T-cell (primary cell): Measurements from ENCODE around the gene CTSF. TPM values are rescaled to one million over a fixed set of nuclear protein-coding genes. Genes with fewer than 3 reads are reported as not detected.
"Not testable (repeated sequence)": the region's sequence is repeated elsewhere in the genome, so short reads cannot be mapped to it uniquely, and the experiment has no call there.

Experiments used
- ATAC-seq, 4 experiments: fragments of 200-7000 bp in 3 of 4; fragments of 150-1000 bp in 1 of 4; cut with Tn5 transposase; replicated peaks in 1 of 4; 1 replicate in 3 of 4; 2 replicates in 1 of 4; pipeline ENCODE4 v1.10.0; 2021; ENCODE audit warnings: moderate library complexity in 3 of 4, mild to moderate bottlenecking in 2 of 4, moderate number of reproducible peaks in 1 of 4
- CTCF ChIA-PET, 2 donors: fragments of 300-600 bp; sonication (Branson Sonifier 250); formaldehyde crosslinking; loops; one replicate each; lab custom pipeline; 2022; ENCODE audit warnings: antibody characterized with exemption in 2 of 2; lab: Charles Lee
- POLR2A ChIA-PET, 2 donors: fragments of 300-600 bp; sonication (Branson Sonifier 250); formaldehyde crosslinking; loops; one replicate each; lab custom pipeline; 2022; ENCODE audit warnings: antibody characterized with exemption in 2 of 2; lab: Charles Lee
- DNase-seq, 35 experiments: peaks; one replicate each; pipeline versions ENCODE4 v3.0.0 to v3.0.0-alpha.2; 2013 to 2023
- H3K27ac ChIP-seq: one replicate; pipeline ENCODE4 v1.5.1; 2013; ENCODE audit warnings: low read length
- H3K27me3 ChIP-seq, 2 experiments: replicated peaks in 1 of 2; 1 replicate in 1 of 2; 2 replicates in 1 of 2; pipeline versions ENCODE4 v1.6.1 to v1.7.0; 2013; ENCODE audit warnings: low read length in 1 of 2, mixed read lengths in 1 of 2; ENCODE audit not compliant: control insufficient read depth in 2 of 2, insufficient read depth in 2 of 2; ENCODE audit errors: extremely low read depth in 1 of 2
- H3K36me3 ChIP-seq, 2 donors: 1 replicate in 1 of 2; 2 replicates in 1 of 2; pipeline versions ENCODE4 v1.6.1 to v1.7.0; 2013; ENCODE audit warnings: low read length in 1 of 2; ENCODE audit not compliant: control insufficient read depth in 2 of 2, insufficient read depth in 1 of 2; ENCODE audit errors: extremely low read depth in 1 of 2
- H3K4me1 ChIP-seq, 2 experiments: 1 replicate in 1 of 2; 2 replicates in 1 of 2; pipeline versions ENCODE4 v1.6.1 to v1.7.0; 2013; ENCODE audit warnings: low read length in 2 of 2, mixed read lengths in 1 of 2; ENCODE audit not compliant: insufficient read depth in 2 of 2, control insufficient read depth in 1 of 2; ENCODE audit errors: extremely low read depth in 1 of 2
- H3K4me3 ChIP-seq, 2 donors: 1 replicate in 1 of 2; 2 replicates in 1 of 2; pipeline versions ENCODE4 v1.5.1 to v1.7.0; 2013; ENCODE audit warnings: mild to moderate bottlenecking in 2 of 2, low read length in 1 of 2, moderate library complexity in 1 of 2; ENCODE audit not compliant: control insufficient read depth in 1 of 2; ENCODE audit errors: extremely low read depth in 1 of 2
- H3K9me3 ChIP-seq: 2 replicates; pipeline ENCODE4 v1.7.0; 2013
- H3K27ac Mint-ChIP-seq, 2 donors: one replicate each; pipeline ENCODE4 v1.8.0; 2020 to 2021; ENCODE audit warnings: mild to moderate bottlenecking in 2 of 2, mixed read lengths in 2 of 2
- H3K27me3 Mint-ChIP-seq, 2 donors: one replicate each; pipeline ENCODE4 v1.8.0; 2021 to 2022; ENCODE audit warnings: mixed read lengths in 2 of 2
- H3K36me3 Mint-ChIP-seq: one replicate; pipeline ENCODE4 v1.8.0; 2021; ENCODE audit warnings: mixed read lengths
- H3K4me1 Mint-ChIP-seq, 3 donors: one replicate each; pipeline ENCODE4 v1.8.0; 2020 to 2022; ENCODE audit warnings: mixed read lengths in 3 of 3, mild to moderate bottlenecking in 1 of 3
- H3K4me3 Mint-ChIP-seq, 3 donors: one replicate each; pipeline ENCODE4 v1.8.0; 2020 to 2022; ENCODE audit warnings: mild to moderate bottlenecking in 3 of 3, mixed read lengths in 3 of 3, moderate library complexity in 3 of 3
- H3K9me3 Mint-ChIP-seq, 3 donors: one replicate each; pipeline ENCODE4 v1.8.0; 2020 to 2022; ENCODE audit warnings: mixed read lengths in 3 of 3
- WGBS: methylation state at CpG from one replicate; pipeline ENCODE4 v1.1.5; 2013; ENCODE audit warnings: missing lambda C conversion rate; ENCODE audit not compliant: insufficient coverage; 5-methylcytosine and 5-hydroxymethylcytosine counted together
- total RNA-seq, 35 experiments: library from RNA in 6 of 35; stranded (reverse) in 6 of 35; fragments of 120-200 nt in 1 of 35; gene quantifications; one replicate each; pipeline versions ENCODE4 v1.2.1 to v1.2.4 and lab custom pipeline; 2013 to 2026

The CTSF gene
- total RNA-seq, 5 donors from 2014 or later (not counting 1 experiment from before 2014, with no cell fraction given): 18.2 to 39.3 (median 30.4) TPM

DNA sequence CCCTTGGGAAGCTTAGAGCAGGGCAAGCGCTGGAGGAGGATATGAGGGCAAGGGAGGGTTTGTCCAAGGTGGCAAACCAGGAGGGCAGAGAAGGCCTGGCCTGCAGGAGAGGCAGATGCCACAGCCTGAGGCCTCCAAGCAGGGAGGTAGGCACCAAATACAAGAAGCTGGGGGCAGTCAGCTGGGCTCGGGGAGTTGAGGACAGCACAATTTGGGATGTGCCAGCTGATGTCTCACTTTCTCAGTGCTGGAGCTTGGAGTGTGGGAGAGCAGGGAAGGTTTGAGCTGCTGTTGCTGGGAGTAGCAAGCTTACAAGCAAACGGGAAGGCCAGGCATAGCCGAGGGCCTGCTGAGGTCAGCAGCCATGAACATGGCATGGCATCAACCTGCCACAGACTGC lies 26.5 kb downstream of the CTSF start:
- no peak for ATAC-seq
- Mint-ChIP-seq H3K9me3 (no peaks in the 10 kb centered on the region), H3K27ac (peak overlapping the region in 1 of 2 donors; percentile 88), H3K4me3 (peak overlapping the region in 2 of 3 donors; percentile 21 to 81), H3K27me3 (no peaks in the 10 kb centered on the region), H3K4me1 (peaks cover 35 to 45% (median 44%) of the 10 kb centered on the region in 3 donors), H3K36me3 (peaks cover 26% of the 10 kb centered on the region)
- 98% methylated on average over 4 of the region's 4 CpGs for WGBS
- DNase-seq: no peak
- POLR2A ChIA-PET: no interaction called here
- peaks cover 8 to 38% of the 10 kb centered on the region in 2 experiments for H3K4me1 ChIP-seq
- H3K9me3 ChIP-seq: no peaks in the 10 kb centered on the region
- H3K27me3 ChIP-seq: no peaks in the 10 kb centered on the region
- H3K4me3 ChIP-seq: no peak overlapping the region
- H3K27ac ChIP-seq: no peak overlapping the region
- CTCF ChIA-PET: interaction anchor here in 1 of 2 donors (1.3 kb wide), 1 partner anchor 136 kb away, joined by 6 read pairs; the partner anchor contains the start of gene RBM4B
- H3K36me3 ChIP-seq: peaks cover 4 to 46% of the 10 kb centered on the region in 2 donors

DNA sequence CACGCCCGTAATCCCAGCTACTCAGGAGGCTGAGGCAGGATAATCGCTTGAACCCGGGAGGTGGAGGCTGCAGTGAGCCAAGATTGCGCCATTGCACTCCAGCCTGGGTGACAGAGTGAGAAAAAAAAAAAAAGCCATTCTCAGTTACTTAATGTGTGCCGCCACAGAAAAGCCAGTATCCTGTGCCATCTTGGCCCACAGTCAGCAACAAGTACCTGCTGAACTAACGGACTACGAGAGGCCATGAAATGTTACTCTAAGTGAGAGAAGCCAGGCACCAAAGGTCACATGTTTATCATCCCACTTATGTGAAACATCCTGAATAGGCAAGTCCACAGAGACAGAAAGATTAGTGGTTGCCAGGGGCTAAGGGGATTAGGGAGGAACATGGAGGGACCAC lies 27.8 kb downstream of the CTSF start:
- H3K27ac Mint-ChIP-seq, H3K9me3 Mint-ChIP-seq, ATAC-seq, H3K4me3 Mint-ChIP-seq, CTCF ChIA-PET, H3K9me3 ChIP-seq, H3K27ac ChIP-seq, H3K4me3 ChIP-seq, DNase-seq, POLR2A ChIA-PET, H3K27me3 ChIP-seq, H3K27me3 Mint-ChIP-seq: not testable (repeated sequence)
- 97% methylated on average over 6 of the region's 8 CpGs for WGBS
- Mint-ChIP-seq H3K36me3 (peaks cover 32% of the 10 kb centered on the region), H3K4me1 (peaks cover 30 to 40% (median 39%) of the 10 kb centered on the region in 3 donors)
- H3K36me3 ChIP-seq: peaks cover 4 to 51% of the 10 kb centered on the region in 2 donors
- H3K4me1 ChIP-seq: peaks cover 8 to 30% of the 10 kb centered on the region in 2 experiments

DNA sequence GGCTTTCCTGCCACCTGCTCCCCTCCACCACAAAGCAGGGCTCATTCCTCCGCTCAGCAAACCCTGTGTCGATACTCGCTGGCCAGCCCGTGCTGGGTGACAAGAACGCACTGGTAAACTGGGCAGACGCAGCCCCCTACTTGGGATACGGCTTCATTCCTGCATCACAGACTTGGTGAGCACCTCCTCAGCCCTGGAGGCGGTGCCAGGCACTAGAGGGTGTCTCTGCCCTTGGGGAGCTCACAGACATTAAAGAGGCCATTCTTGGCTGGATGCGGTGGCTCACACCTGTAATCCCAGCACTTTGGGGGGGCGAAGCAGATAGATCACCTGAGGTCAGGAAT lies 28.6 kb downstream of the CTSF start:
- DNase-seq (no peak), ATAC-seq (no peak)
- H3K4me1 Mint-ChIP-seq: peaks cover 25 to 33% (median 32%) of the 10 kb centered on the region in 3 donors
- no peaks in the 10 kb centered on the region for H3K9me3 ChIP-seq
- H3K4me3 ChIP-seq: no peak overlapping the region
- 97% methylated on average over 7 of the region's 10 CpGs for WGBS
- no peak overlapping the region for H3K27ac ChIP-seq
- no peak overlapping the region for H3K4me3 Mint-ChIP-seq
- H3K4me1 ChIP-seq: peaks cover 8 to 22% of the 10 kb centered on the region in 2 experiments
- ChIA-PET CTCF (no interaction called here), POLR2A (no interaction called here)
- H3K36me3 ChIP-seq: peaks cover 4 to 51% of the 10 kb centered on the region in 2 donors
- H3K27ac Mint-ChIP-seq: no peak overlapping the region
- H3K36me3 Mint-ChIP-seq: peaks cover 35% of the 10 kb centered on the region
- H3K27me3 Mint-ChIP-seq: no peaks in the 10 kb centered on the region
- H3K9me3 Mint-ChIP-seq: no peaks in the 10 kb centered on the region
- H3K27me3 ChIP-seq: no peaks in the 10 kb centered on the region

DNA sequence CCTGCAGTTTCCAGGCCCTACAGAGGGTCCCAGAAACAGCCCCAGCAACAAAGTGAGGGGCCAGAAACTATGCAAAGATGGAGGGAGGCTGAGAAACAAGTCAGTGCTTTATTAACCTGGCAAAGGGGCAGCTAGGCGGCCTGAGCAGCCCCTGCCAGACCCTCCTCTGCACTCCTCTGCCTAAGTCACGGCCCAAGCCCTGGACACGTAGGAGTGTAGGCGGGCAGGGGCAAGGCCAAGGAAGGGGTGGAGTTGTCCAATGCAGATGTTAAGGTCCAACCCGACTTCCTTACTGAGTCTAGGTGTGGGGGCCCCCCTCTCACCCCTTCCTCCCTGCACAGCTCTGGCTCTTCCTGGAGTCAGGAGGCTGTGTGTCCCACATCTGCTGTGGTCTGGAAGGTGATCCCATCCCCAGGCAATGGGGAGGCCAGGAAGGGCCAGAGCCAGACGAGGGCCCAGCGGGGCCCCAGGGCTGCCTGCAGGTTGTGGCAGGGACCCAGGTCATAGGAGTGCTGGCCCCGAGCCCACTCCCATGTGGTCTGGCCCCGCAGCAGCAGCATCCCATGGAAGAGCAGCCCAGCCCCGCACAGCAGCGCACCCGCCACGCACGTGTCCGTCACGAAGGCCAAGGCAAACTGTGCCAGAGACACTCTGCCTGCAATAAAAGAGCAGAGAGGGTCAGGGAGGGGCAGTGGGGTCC lies 29.1 kb downstream of the CTSF start:
- H3K4me1 Mint-ChIP-seq: peaks cover 22 to 30% (median 28%) of the 10 kb centered on the region in 3 donors
- ChIA-PET CTCF (no interaction called here), POLR2A (no interaction called here)
- H3K9me3 Mint-ChIP-seq: no peaks in the 10 kb centered on the region
- no peaks in the 10 kb centered on the region for H3K27me3 Mint-ChIP-seq
- no peak overlapping the region for H3K4me3 Mint-ChIP-seq
- H3K36me3 ChIP-seq: peaks cover 4 to 51% of the 10 kb centered on the region in 2 donors
- DNase-seq: no peak
- H3K27ac Mint-ChIP-seq: no peak overlapping the region
- 99% methylated on average over 10 of the region's 16 CpGs for WGBS
- no peak overlapping the region for H3K27ac ChIP-seq
- H3K36me3 Mint-ChIP-seq: peaks cover 35% of the 10 kb centered on the region
- no peak overlapping the region for H3K4me3 ChIP-seq
- H3K4me1 ChIP-seq: peaks cover 7 to 17% of the 10 kb centered on the region in 2 experiments
- H3K9me3 ChIP-seq: no peaks in the 10 kb centered on the region
- ATAC-seq: no peak
- no peaks in the 10 kb centered on the region for H3K27me3 ChIP-seq

DNA sequence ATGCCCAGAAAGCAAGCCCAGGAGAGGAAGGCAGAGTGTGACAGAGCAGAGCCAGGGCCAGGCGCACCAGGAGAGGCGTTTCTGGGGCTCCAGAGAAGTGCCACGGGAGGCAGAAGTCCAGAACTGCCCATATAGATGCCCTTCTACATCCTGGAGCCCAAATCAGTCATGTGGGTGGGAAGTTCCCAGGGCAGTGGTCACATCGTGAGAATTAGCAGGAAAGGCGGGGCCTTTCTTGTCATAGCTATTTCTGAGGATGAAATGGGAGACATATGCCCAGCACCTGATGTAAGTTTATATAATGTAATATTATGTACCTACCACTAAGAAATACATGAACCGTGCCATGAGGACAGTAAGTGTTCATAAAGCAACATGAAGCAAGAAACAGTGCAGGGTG lies 35.6 kb downstream of the CTSF start:
- ATAC-seq (no peak), DNase-seq (no peak)
- Mint-ChIP-seq H3K4me3 (no peak overlapping the region), H3K27me3 (no peaks in the 10 kb centered on the region), H3K36me3 (peaks cover 23% of the 10 kb centered on the region), H3K4me1 (no peaks in the 10 kb centered on the region), H3K9me3 (no peaks in the 10 kb centered on the region), H3K27ac (peak overlapping the region in 1 of 2 donors; percentile 10)
- Histone ChIP-seq H3K4me3 (no peak overlapping the region), H3K27me3 (no peaks in the 10 kb centered on the region), H3K9me3 (no peaks in the 10 kb centered on the region), H3K36me3 (peaks cover 10 to 18% of the 10 kb centered on the region in 2 donors), H3K4me1 (no peaks in the 10 kb centered on the region), H3K27ac (no peak overlapping the region)
- 100% methylated on average over 2 of the region's 6 CpGs for WGBS
- ChIA-PET CTCF (no interaction called here), POLR2A (interaction anchor here in 1 of 2 donors (0.6 to 0.9 kb wide), 2 partner anchors 37 kb away, joined by 3 to 4 read pairs; no protein-coding TSS in a partner anchor)

DNA sequence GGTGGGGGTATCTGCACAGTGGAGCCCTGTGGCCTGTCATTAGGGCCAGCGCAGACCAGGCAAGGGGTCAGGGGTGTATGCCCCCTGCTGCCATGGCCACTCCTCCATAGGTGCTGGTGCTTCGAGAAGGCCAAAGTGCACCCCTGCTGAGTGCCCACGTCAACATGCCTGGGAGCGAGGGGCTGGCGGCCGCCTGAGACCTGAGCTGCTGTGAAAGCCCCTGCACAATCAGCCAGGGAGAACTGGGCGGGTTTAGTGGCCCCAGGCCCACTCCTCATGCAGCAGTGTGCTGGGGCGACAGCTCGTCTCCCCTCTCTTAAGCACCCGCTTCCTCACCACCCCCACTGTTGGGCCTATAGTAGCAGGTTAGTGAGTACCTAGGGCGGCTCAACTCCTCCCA lies 36.6 kb downstream of the CTSF start:
- H3K36me3 Mint-ChIP-seq: peaks cover 18% of the 10 kb centered on the region
- no peak overlapping the region for H3K27ac ChIP-seq

More for the DNA sequence above, 36.6 kb downstream of the CTSF start:
- Histone ChIP-seq H3K4me1 (no peaks in the 10 kb centered on the region), H3K36me3 (peaks cover 10 to 15% of the 10 kb centered on the region in 2 donors), H3K27me3 (no peaks in the 10 kb centered on the region), H3K9me3 (no peaks in the 10 kb centered on the region), H3K4me3 (no peak overlapping the region)
- no peak overlapping the region for H3K4me3 Mint-ChIP-seq
- ATAC-seq (no peak), DNase-seq (no peak)
- ChIA-PET POLR2A (no interaction called here), CTCF (no interaction called here)
- H3K4me1 Mint-ChIP-seq: no peaks in the 10 kb centered on the region
- 95% methylated on average over 9 of the region's 11 CpGs for WGBS
- no peaks in the 10 kb centered on the region for H3K27me3 Mint-ChIP-seq
- no peak overlapping the region for H3K27ac Mint-ChIP-seq
- no peaks in the 10 kb centered on the region for H3K9me3 Mint-ChIP-seq
